Measurements from ENCODE around the gene CDC27. TPM values are rescaled to one million over a fixed set of nuclear protein-coding genes. Genes with fewer than 3 reads are reported as not detected.
A peak's percentile ranks its signal among the peaks of the same experiment; 100 is the strongest.

Gene CDC27
- polyA plus RNA-seq, 1 donor from 2014 or later = 50.1 TPM

DNA sequence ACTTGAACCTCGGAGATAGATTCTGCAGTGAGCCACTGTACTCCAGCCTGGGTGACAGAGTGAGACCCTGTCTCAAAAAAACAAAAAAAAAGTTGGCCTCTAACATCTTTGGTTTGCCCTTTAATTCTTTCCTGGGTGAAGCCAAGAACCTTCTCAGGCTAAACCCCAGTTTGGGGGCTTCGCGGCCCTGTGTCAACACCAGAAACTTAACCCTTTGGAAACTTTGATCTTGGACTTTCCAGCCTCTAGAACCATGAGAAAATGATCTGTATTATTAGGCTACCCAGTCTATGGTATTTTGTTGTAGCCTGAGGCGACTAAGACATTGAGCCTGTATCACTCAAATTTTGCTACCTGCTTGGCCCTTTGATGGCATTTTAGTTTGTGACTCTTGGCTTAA, 86.2 kb downstream of the CDC27 start:
- Histone ChIP-seq H3K9me2 (ENCODE audit: insufficient read depth, low read length) (no peaks in the 10 kb centered on the region), H3K27me3 (ENCODE audit: insufficient read depth, low read depth, low read length) (no peaks in the 10 kb centered on the region), H3K4me2 (ENCODE audit: low read length) (no peak overlapping the region), H3F3A (ENCODE audit: insufficient read depth, low read length, poor library complexity, severe bottlenecking) (no peaks in the 10 kb centered on the region), H3K4me3 (ENCODE audit: low read length) (no peak overlapping the region), H4K20me1 (ENCODE audit: insufficient read depth) (no peaks in the 10 kb centered on the region), H3K79me2 (replicated peaks; ENCODE audit: insufficient read depth, low read length) (peaks cover 10% of the 10 kb centered on the region), H3K36me3 (ENCODE audit: insufficient read depth, low read length) (no peaks in the 10 kb centered on the region), H3K9me3 (ENCODE audit: low read length) (no peaks in the 10 kb centered on the region), H3K9ac (ENCODE audit: low read length) (no peak overlapping the region), H2AFZ (ENCODE audit: low read depth, low read length) (no peak overlapping the region), H3K27ac (ENCODE audit: low read length) (no peak overlapping the region)
- no peak for TF ChIP-seq EZH2 (IDR thresholded peaks at IDR 0.05; ENCODE audit: borderline replicate concordance, insufficient read depth, low read length, poor library complexity, severe bottlenecking)
- TF ChIP-seq EP300 (conservative IDR thresholded peaks at IDR 0.05; ENCODE audit: poor library complexity, severe bottlenecking) = no peak
- TF ChIP-seq TAF1 (IDR thresholded peaks at IDR 0.05; ENCODE audit: low read depth) = no peak
- TF ChIP-seq POLR2AphosphoS5 (IDR thresholded peaks at IDR 0.05) = no peak
- TF ChIP-seq, protein P1, sequence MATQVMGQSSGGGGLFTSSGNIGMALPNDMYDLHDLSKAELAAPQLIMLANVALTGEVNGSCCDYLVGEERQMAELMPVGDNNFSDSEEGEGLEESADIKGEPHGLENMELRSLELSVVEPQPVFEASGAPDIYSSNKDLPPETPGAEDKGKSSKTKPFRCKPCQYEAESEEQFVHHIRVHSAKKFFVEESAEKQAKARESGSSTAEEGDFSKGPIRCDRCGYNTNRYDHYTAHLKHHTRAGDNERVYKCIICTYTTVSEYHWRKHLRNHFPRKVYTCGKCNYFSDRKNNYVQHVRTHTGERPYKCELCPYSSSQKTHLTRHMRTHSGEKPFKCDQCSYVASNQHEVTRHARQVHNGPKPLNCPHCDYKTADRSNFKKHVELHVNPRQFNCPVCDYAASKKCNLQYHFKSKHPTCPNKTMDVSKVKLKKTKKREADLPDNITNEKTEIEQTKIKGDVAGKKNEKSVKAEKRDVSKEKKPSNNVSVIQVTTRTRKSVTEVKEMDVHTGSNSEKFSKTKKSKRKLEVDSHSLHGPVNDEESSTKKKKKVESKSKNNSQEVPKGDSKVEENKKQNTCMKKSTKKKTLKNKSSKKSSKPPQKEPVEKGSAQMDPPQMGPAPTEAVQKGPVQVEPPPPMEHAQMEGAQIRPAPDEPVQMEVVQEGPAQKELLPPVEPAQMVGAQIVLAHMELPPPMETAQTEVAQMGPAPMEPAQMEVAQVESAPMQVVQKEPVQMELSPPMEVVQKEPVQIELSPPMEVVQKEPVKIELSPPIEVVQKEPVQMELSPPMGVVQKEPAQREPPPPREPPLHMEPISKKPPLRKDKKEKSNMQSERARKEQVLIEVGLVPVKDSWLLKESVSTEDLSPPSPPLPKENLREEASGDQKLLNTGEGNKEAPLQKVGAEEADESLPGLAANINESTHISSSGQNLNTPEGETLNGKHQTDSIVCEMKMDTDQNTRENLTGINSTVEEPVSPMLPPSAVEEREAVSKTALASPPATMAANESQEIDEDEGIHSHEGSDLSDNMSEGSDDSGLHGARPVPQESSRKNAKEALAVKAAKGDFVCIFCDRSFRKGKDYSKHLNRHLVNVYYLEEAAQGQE (IDR thresholded peaks at IDR 0.05; ENCODE audit: borderline replicate concordance) = no peak
- TF ChIP-seq SMC3 (conservative IDR thresholded peaks at IDR 0.05; ENCODE audit: poor library complexity) = no peak
- no peak for TF ChIP-seq RAD21 (conservative IDR thresholded peaks at IDR 0.05)

DNA sequence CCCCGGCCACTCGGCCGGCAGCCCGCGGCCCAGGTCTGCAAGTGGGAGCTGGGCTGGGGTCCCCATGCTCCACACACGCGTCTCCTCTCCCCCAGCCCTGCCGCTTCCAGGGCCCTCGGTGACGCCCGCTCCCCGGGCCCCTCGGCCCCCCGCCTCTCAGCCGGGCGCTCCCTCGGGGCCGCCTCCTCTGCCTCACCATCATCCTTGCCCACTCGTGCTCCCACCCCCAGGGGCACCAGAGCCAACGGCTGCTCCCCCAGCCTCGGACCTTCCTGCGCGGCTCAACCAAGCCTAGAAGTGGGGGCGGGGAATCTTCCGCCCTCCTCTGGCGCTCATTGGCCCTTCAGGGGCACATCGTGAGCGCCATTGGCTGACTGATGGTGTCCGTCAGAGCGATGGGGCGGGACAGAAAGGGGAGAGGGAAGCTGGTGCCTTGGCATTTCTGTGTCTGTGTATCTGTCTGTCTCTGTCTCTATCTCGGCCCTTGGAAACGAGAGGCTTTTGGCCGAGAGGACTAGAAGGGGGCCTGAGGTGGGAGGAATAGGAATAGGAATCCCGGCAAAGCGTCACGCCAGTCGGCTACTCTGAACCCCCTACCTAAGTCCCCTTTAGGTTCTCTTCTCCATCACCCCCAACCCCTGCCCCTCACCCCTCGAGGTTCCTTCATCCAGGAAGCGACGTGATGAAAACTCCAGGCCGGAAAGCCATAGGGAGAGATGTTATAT, 88.9 kb downstream of the CDC27 start:
- peak overlapping the region; percentile 51 for H2AFZ ChIP-seq (ENCODE audit: low read depth, low read length)
- no peaks in the 10 kb centered on the region for H3K9me2 ChIP-seq (ENCODE audit: insufficient read depth, low read length)
- peaks cover 10% of the 10 kb centered on the region for H3K79me2 ChIP-seq (replicated peaks; ENCODE audit: insufficient read depth, low read length)
- peak overlapping the region; percentile 72 for H3K27ac ChIP-seq (ENCODE audit: low read length)
- peak overlapping the region; percentile 84 for H3K9ac ChIP-seq (ENCODE audit: low read length)
- H3K36me3 ChIP-seq (ENCODE audit: insufficient read depth, low read length) = no peaks in the 10 kb centered on the region
- no peaks in the 10 kb centered on the region for H4K20me1 ChIP-seq (ENCODE audit: insufficient read depth)
- no peaks in the 10 kb centered on the region for H3F3A ChIP-seq (ENCODE audit: insufficient read depth, low read length, poor library complexity, severe bottlenecking)
- TF ChIP-seq SMC3 (conservative IDR thresholded peaks at IDR 0.05; ENCODE audit: poor library complexity) = no peak
- peak; percentile 88 for TF ChIP-seq POLR2AphosphoS5 (IDR thresholded peaks at IDR 0.05)
- no peak for TF ChIP-seq RAD21 (conservative IDR thresholded peaks at IDR 0.05)
- TF ChIP-seq, protein P1 (IDR thresholded peaks at IDR 0.05; ENCODE audit: borderline replicate concordance) = peak; percentile 71
- peak; percentile 88 for TF ChIP-seq MXI1 (conservative IDR thresholded peaks at IDR 0.05; ENCODE audit: poor library complexity, severe bottlenecking)
- no peak for TF ChIP-seq EP300 (conservative IDR thresholded peaks at IDR 0.05; ENCODE audit: poor library complexity, severe bottlenecking)
- peak; percentile 57 for TF ChIP-seq TAF1 (IDR thresholded peaks at IDR 0.05; ENCODE audit: low read depth)
- no peak for TF ChIP-seq EZH2 (IDR thresholded peaks at IDR 0.05; ENCODE audit: borderline replicate concordance, insufficient read depth, low read length, poor library complexity, severe bottlenecking)
- TF ChIP-seq, protein P2, sequence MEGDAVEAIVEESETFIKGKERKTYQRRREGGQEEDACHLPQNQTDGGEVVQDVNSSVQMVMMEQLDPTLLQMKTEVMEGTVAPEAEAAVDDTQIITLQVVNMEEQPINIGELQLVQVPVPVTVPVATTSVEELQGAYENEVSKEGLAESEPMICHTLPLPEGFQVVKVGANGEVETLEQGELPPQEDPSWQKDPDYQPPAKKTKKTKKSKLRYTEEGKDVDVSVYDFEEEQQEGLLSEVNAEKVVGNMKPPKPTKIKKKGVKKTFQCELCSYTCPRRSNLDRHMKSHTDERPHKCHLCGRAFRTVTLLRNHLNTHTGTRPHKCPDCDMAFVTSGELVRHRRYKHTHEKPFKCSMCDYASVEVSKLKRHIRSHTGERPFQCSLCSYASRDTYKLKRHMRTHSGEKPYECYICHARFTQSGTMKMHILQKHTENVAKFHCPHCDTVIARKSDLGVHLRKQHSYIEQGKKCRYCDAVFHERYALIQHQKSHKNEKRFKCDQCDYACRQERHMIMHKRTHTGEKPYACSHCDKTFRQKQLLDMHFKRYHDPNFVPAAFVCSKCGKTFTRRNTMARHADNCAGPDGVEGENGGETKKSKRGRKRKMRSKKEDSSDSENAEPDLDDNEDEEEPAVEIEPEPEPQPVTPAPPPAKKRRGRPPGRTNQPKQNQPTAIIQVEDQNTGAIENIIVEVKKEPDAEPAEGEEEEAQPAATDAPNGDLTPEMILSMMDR (IDR thresholded peaks at IDR 0.05; ENCODE audit: poor library complexity, severe bottlenecking) = no peak
- no peaks in the 10 kb centered on the region for H3K27me3 ChIP-seq (ENCODE audit: insufficient read depth, low read depth, low read length)
- peak overlapping the region; percentile 80 for H3K4me3 ChIP-seq (ENCODE audit: low read length)
- no peak overlapping the region for H3K4me2 ChIP-seq (ENCODE audit: low read length)
- no peaks in the 10 kb centered on the region for H3K9me3 ChIP-seq (ENCODE audit: low read length)

Data from neural cell (in vitro differentiated cells).